A549 (cell line): ENCODE results near the gene QKI. TPM values are rescaled to one million over a fixed set of nuclear protein-coding genes. Genes with fewer than 3 reads are reported as not detected.

Experiments used
- ATAC-seq, 2 experiments: fragments of 200-7000 bp in 1 of 2; fragments of >200 bp in 1 of 2; cut with Nextera tagmentation in 1 of 2; cut with Tn5 transposase in 1 of 2; 3 replicates each; pipeline versions ENCODE4 v1.8.0 to v1.9.1; 2018 to 2020; ENCODE audit warnings: mild to moderate bottlenecking in 1 of 2, moderate library complexity in 1 of 2
- CTCF ChIA-PET: fragments of 300-600 bp; sonication (Branson Sonifier 250); formaldehyde crosslinking; extraction: SDS; loops from one replicate; lab custom pipeline; 2021; ENCODE audit warnings: antibody characterized with exemption, inconsistent platforms; lab: Yijun Ruan, JAX
- POLR2A ChIA-PET: fragments of 350-600 bp; formaldehyde crosslinking; extraction: SDS; loops from one replicate; lab custom pipeline; 2021; ENCODE audit warnings: antibody characterized with exemption, inconsistent platforms; lab: Yijun Ruan, JAX
- DNase-seq, 2 experiments: peaks; one replicate each; pipeline versions ENCODE4 v3.0.0 to v3.0.0-alpha.2; 2011 to 2016; ENCODE audit warnings: low read depth in 1 of 2, low spot score in 1 of 2
- FAIRE-seq: peaks from 2 replicates; lab custom pipeline; 2011; peaks lifted over from hg19 to GRCh38; lab: Jason Lieb, UNC
- H3K27ac ChIP-seq, 2 experiments: fragments of >200 bp; sonication (Bioruptor Twin); formaldehyde crosslinking; 3 replicates each; pipeline ENCODE4 v1.5.1; 2016 to 2017
- H3K4me1 ChIP-seq: fragments of >200 bp; sonication (Bioruptor Twin); formaldehyde crosslinking; 3 replicates; pipeline ENCODE4 v1.6.1; 2016
- H3K4me2 ChIP-seq: fragments of >200 bp; sonication (Bioruptor Twin); formaldehyde crosslinking; 3 replicates; pipeline ENCODE4 v1.6.1; 2016
- H3K4me3 ChIP-seq: fragments of >200 bp; sonication (Bioruptor Twin); formaldehyde crosslinking; 3 replicates; pipeline ENCODE4 v1.5.1; 2016
- H3K9me3 ChIP-seq: fragments of >200 bp; sonication (Bioruptor Twin); formaldehyde crosslinking; 3 replicates; pipeline ENCODE4 v1.6.1; 2016
- CEBPB ChIP-seq, 2 experiments: fragments of >200 bp in 1 of 2; sonication (Bioruptor Twin) in 1 of 2; formaldehyde crosslinking in 1 of 2; IDR thresholded peaks; 2 replicates each; pipeline ENCODE4 v1.6.1; 2012 to 2016
- CHD4 ChIP-seq: fragments of 200-600 bp; sonication (generic); IDR thresholded peaks from 2 replicates; pipeline ENCODE4 v1.6.1; 2016; ENCODE audit warnings: antibody characterized with exemption, mild to moderate bottlenecking, borderline replicate concordance
- EP300 ChIP-seq, 2 experiments: fragments of >200 bp; sonication (Bioruptor Twin); formaldehyde crosslinking; IDR thresholded peaks; 2 replicates in 1 of 2; 3 replicates in 1 of 2; pipeline ENCODE4 v1.6.1; 2016 to 2017
- FOSB ChIP-seq: fragments of 250-450 bp; sonication (Bioruptor Pico); IDR thresholded peaks from 2 replicates; pipeline ENCODE4 v1.5.0; 2020; ENCODE audit warnings: mild to moderate bottlenecking, moderate library complexity
- FOXS1 ChIP-seq: fragments of 250-450 bp; sonication (Bioruptor Pico); IDR thresholded peaks from 2 replicates; pipeline ENCODE4 v1.5.0; 2020; ENCODE audit warnings: mild to moderate bottlenecking, moderate library complexity
- GATA3 ChIP-seq: IDR thresholded peaks from 2 replicates; pipeline ENCODE4 v1.6.1; 2012; ENCODE audit warnings: borderline replicate concordance
- HMGXB4 ChIP-seq: fragments of 250-450 bp; sonication (Bioruptor Pico); IDR thresholded peaks from 2 replicates; pipeline ENCODE4 v1.5.0; 2021; ENCODE audit warnings: mild to moderate bottlenecking, moderate library complexity, borderline replicate concordance
- JUNB ChIP-seq: fragments of >200 bp; sonication (Bioruptor Twin); formaldehyde crosslinking; IDR thresholded peaks from 2 replicates; pipeline ENCODE4 v1.6.1; 2016
- MYC ChIP-seq: IDR thresholded peaks from 2 replicates; pipeline ENCODE4 v1.6.1; 2012; ENCODE audit warnings: mild to moderate bottlenecking, inconsistent platforms, low read length, improper control_type of control experiment, borderline replicate concordance
- NFE2L2 ChIP-seq: fragments of 150-350 bp; conservative IDR thresholded peaks from 2 replicates; pipeline ENCODE4 v1.6.1; 2014; ENCODE audit warnings: low read length
- NPAS2 ChIP-seq: fragments of 250-450 bp; sonication (Bioruptor Pico); IDR thresholded peaks from 2 replicates; pipeline ENCODE4 v1.8.0; 2022; ENCODE audit warnings: mild to moderate bottlenecking, moderate library complexity, borderline replicate concordance
- RARB ChIP-seq: fragments of 250-450 bp; sonication (Bioruptor Pico); IDR thresholded peaks from 2 replicates; pipeline ENCODE4 v1.8.0; 2021; ENCODE audit warnings: mild to moderate bottlenecking, moderate library complexity
- RCOR1 ChIP-seq: fragments of 150-350 bp; IDR thresholded peaks from 2 replicates; pipeline ENCODE4 v1.6.1; 2014; ENCODE audit warnings: antibody characterized with exemption, low read length, low read depth
- REST ChIP-seq: fragments of 200-600 bp; sonication (generic); IDR thresholded peaks from 2 replicates; pipeline ENCODE4 v1.6.1; 2016; ENCODE audit warnings: antibody characterized with exemption, mild to moderate bottlenecking, moderate library complexity
- RNF2 ChIP-seq: fragments of 200-600 bp; sonication (generic); IDR thresholded peaks from 2 replicates; pipeline ENCODE4 v1.6.1; 2016; ENCODE audit warnings: low read depth, mild to moderate bottlenecking, antibody characterized with exemption, moderate library complexity, borderline replicate concordance
- USF2 ChIP-seq: fragments of 450-650 bp; IDR thresholded peaks from 2 replicates; pipeline ENCODE4 v1.6.1; 2014; ENCODE audit warnings: antibody characterized with exemption
- ZC3H11A ChIP-seq: fragments of 450-650 bp; IDR thresholded peaks from 2 replicates; pipeline ENCODE4 v1.6.1; 2014; ENCODE audit warnings: antibody characterized with exemption, mild to moderate bottlenecking
- WGBS: methylation state at CpG from one replicate; pipeline ENCODE4 v1.1.6; 2017; ENCODE audit errors: missing lambda C conversion rate; 5-methylcytosine and 5-hydroxymethylcytosine counted together
- polyA plus RNA-seq, 4 experiments: library from polyadenylated mRNA; depleted of rRNA in 3 of 4; stranded (reverse); fragments of >200 nt; fragmentation: RNase III in 1 of 4; extraction: RNeasy Plus Mini Kit Qiagen cat#74134 plus additional on column Dnase treatment in 1 of 4; gene quantifications; 2 replicates in 3 of 4; 3 replicates in 1 of 4; pipeline ENCODE4 v1.2.3, GENCODE V29; 2011 to 2017

Gene QKI
- polyA plus RNA-seq, 2 of the 4 experiments (the other 2 are of a cell fraction), result 71.9 to 98.2 TPM

- POLR2A ChIA-PET, result no interaction called here
- no peak for DNase-seq
- FAIRE-seq, result no peak
- peaks cover 28% of the 10 kb centered on the region for H3K4me1 ChIP-seq
- CTCF ChIA-PET, result no interaction called here
- no peak for TF ChIP-seq NFE2L2
- no peak for TF ChIP-seq CEBPB (IDR thresholded peaks at IDR 0.05)
- TF ChIP-seq EP300 (IDR thresholded peaks at IDR 0.05), result no peak
- TF ChIP-seq FOSB, result no peak
- no peak for TF ChIP-seq FOXS1 (CRISPR knock-in tag)
- no peak for TF ChIP-seq GATA3
- no peak for TF ChIP-seq RARB
- peak overlapping the region in 1 of 2 experiments; percentile 39; a peak in 1 of 6 replicates for H3K27ac ChIP-seq
- peak overlapping the region; percentile 24; the same call in 2 of the 3 replicates for H3K4me2 ChIP-seq
- 60% methylated on average over 5 of the region's 5 CpGs for WGBS
- no peaks in the 10 kb centered on the region for H3K9me3 ChIP-seq
- ATAC-seq, result no peak
- H3K4me3 ChIP-seq, result no peak overlapping the region
These were observed 124.7 kb downstream of the QKI start for GRCh38 chr6:163539101-163539762.

- ChIA-PET POLR2A (no interaction called here), CTCF (no interaction called here)
- Histone ChIP-seq H3K4me2 (no peak overlapping the region), H3K27ac (no peak overlapping the region), H3K4me1 (peaks cover 8% of the 10 kb centered on the region; the same call in 2 of the 3 replicates), H3K4me3 (no peak overlapping the region), H3K9me3 (no peaks in the 10 kb centered on the region)
- TF ChIP-seq CHD4, result no peak
- TF ChIP-seq RARB, result no peak
- TF ChIP-seq USF2, result no peak
- no peak for TF ChIP-seq NPAS2 (CRISPR knock-in tag)
- TF ChIP-seq RNF2, result no peak
- no peak for TF ChIP-seq ZC3H11A
- no peak for TF ChIP-seq RCOR1
- FAIRE-seq, result no peak
- DNase-seq, result no peak
- no peak for ATAC-seq
- WGBS, result 90% methylated on average over 2 of the region's 2 CpGs
These were observed 128.8 kb downstream of the QKI start for GRCh38 chr6:163543321-163543720.

GRCh38 chr6:163545370-163545769 is 130.9 kb downstream of the QKI start:
- WGBS, result 92% methylated on average over 5 of the region's 5 CpGs
- no peak for TF ChIP-seq HMGXB4
- no peak for TF ChIP-seq RNF2
- TF ChIP-seq JUNB, result no peak
- TF ChIP-seq REST, result no peak
- no peak for TF ChIP-seq MYC
- Histone ChIP-seq H3K4me1 (no peaks in the 10 kb centered on the region; the same call in 2 of the 3 replicates), H3K27ac (no peak overlapping the region), H3K4me3 (no peak overlapping the region), H3K9me3 (no peaks in the 10 kb centered on the region), H3K4me2 (no peak overlapping the region)
- CTCF ChIA-PET, result interaction anchor here (1.1 kb wide), 1 partner anchor 117 kb away, joined by 3 read pairs; no protein-coding TSS in a partner anchor
- no peak for FAIRE-seq
- POLR2A ChIA-PET, result no interaction called here
- no peak for DNase-seq
- ATAC-seq, result no peak
